A549 (cell line): Measurements from ENCODE around the gene ETV7. TPM values are rescaled to one million over a fixed set of nuclear protein-coding genes. Genes with fewer than 3 reads are reported as not detected.

Source experiments
- ATAC-seq, 2 experiments: fragments of 200-7000 bp in 1 of 2; fragments of >200 bp in 1 of 2; cut with Nextera tagmentation in 1 of 2; cut with Tn5 transposase in 1 of 2; 3 replicates each; pipeline versions ENCODE4 v1.8.0 to v1.9.1; 2018 to 2020; ENCODE audit warnings: mild to moderate bottlenecking in 1 of 2, moderate library complexity in 1 of 2
- CTCF ChIA-PET: fragments of 300-600 bp; sonication (Branson Sonifier 250); formaldehyde crosslinking; extraction: SDS; loops from one replicate; lab custom pipeline; 2021; ENCODE audit warnings: antibody characterized with exemption, inconsistent platforms; lab: Yijun Ruan, JAX
- POLR2A ChIA-PET: fragments of 350-600 bp; formaldehyde crosslinking; extraction: SDS; loops from one replicate; lab custom pipeline; 2021; ENCODE audit warnings: antibody characterized with exemption, inconsistent platforms; lab: Yijun Ruan, JAX
- DNase-seq, 2 experiments: peaks; one replicate each; pipeline versions ENCODE4 v3.0.0 to v3.0.0-alpha.2; 2011 to 2016; ENCODE audit warnings: low read depth in 1 of 2, low spot score in 1 of 2
- FAIRE-seq: peaks from 2 replicates; lab custom pipeline; 2011; peaks lifted over from hg19 to GRCh38; lab: Jason Lieb, UNC
- H3K27ac ChIP-seq, 2 experiments: fragments of >200 bp; sonication (Bioruptor Twin); formaldehyde crosslinking; 3 replicates each; pipeline ENCODE4 v1.5.1; 2016 to 2017
- H3K4me1 ChIP-seq: fragments of >200 bp; sonication (Bioruptor Twin); formaldehyde crosslinking; 3 replicates; pipeline ENCODE4 v1.6.1; 2016
- H3K4me2 ChIP-seq: fragments of >200 bp; sonication (Bioruptor Twin); formaldehyde crosslinking; 3 replicates; pipeline ENCODE4 v1.6.1; 2016
- H3K4me3 ChIP-seq: fragments of >200 bp; sonication (Bioruptor Twin); formaldehyde crosslinking; 3 replicates; pipeline ENCODE4 v1.5.1; 2016
- H3K9me3 ChIP-seq: fragments of >200 bp; sonication (Bioruptor Twin); formaldehyde crosslinking; 3 replicates; pipeline ENCODE4 v1.6.1; 2016
- CBX8 ChIP-seq: fragments of 200-600 bp; sonication (generic); IDR thresholded peaks from 2 replicates; pipeline ENCODE4 v1.6.1; 2016
- CTCF ChIP-seq: fragments of >200 bp; sonication (Bioruptor Twin); formaldehyde crosslinking; IDR thresholded peaks from 3 replicates; pipeline ENCODE4 v1.5.1; 2016
- E2F6 ChIP-seq: IDR thresholded peaks from 2 replicates; pipeline ENCODE4 v1.6.1; 2012; ENCODE audit warnings: low read depth, borderline replicate concordance
- EHMT2 ChIP-seq: fragments of 200-600 bp; sonication (generic); IDR thresholded peaks from 2 replicates; pipeline ENCODE4 v1.6.1; 2016; ENCODE audit warnings: antibody characterized with exemption, low read depth, mild to moderate bottlenecking, moderate library complexity
- ESRRA ChIP-seq: fragments of 150-350 bp; IDR thresholded peaks from 2 replicates; pipeline ENCODE4 v1.6.1; 2014; ENCODE audit warnings: mild to moderate bottlenecking, low read length, borderline replicate concordance
- FOSL2 ChIP-seq, 2 experiments: fragments of 450-650 bp in 1 of 2; fragments of >200 bp in 1 of 2; sonication (Bioruptor Twin) in 1 of 2; formaldehyde crosslinking; IDR thresholded peaks; 2 replicates each; pipeline versions ENCODE4 v1.5.0 to v1.6.1; 2016 to 2020; ENCODE audit warnings: mild to moderate bottlenecking in 1 of 2, moderate library complexity in 1 of 2
- HOXA7 ChIP-seq: fragments of 250-450 bp; sonication (Bioruptor Pico); IDR thresholded peaks from 2 replicates; pipeline ENCODE4 v1.5.0; 2020; ENCODE audit warnings: mild to moderate bottlenecking, moderate library complexity
- JUN ChIP-seq, 2 experiments: fragments of >200 bp; sonication (Bioruptor Twin); formaldehyde crosslinking; IDR thresholded peaks; 2 replicates in 1 of 2; 3 replicates in 1 of 2; pipeline ENCODE4 v1.6.1; 2016 to 2017
- KDM1A ChIP-seq: fragments of 200-600 bp; sonication (generic); IDR thresholded peaks from 2 replicates; pipeline ENCODE4 v1.6.1; 2016; ENCODE audit warnings: low read depth, mild to moderate bottlenecking
- MYC ChIP-seq: IDR thresholded peaks from 2 replicates; pipeline ENCODE4 v1.6.1; 2012; ENCODE audit warnings: mild to moderate bottlenecking, inconsistent platforms, low read length, improper control_type of control experiment, borderline replicate concordance
- RAD21 ChIP-seq, 2 experiments: fragments of >200 bp in 1 of 2; sonication (Bioruptor Twin) in 1 of 2; formaldehyde crosslinking in 1 of 2; IDR thresholded peaks in 1 of 2; conservative IDR thresholded peaks in 1 of 2; 2 replicates in 1 of 2; 3 replicates in 1 of 2; pipeline ENCODE4 v1.6.1; 2012 to 2018; ENCODE audit warnings: inconsistent platforms in 1 of 2
- SMC3 ChIP-seq: fragments of >200 bp; sonication (Bioruptor Twin); formaldehyde crosslinking; IDR thresholded peaks from 3 replicates; pipeline ENCODE4 v1.6.1; 2018; ENCODE audit warnings: inconsistent platforms
- SREBF2 ChIP-seq: fragments of 450-650 bp; IDR thresholded peaks from 2 replicates; pipeline ENCODE4 v1.6.1; 2014; ENCODE audit warnings: mild to moderate bottlenecking, moderate library complexity
- USF2 ChIP-seq: fragments of 450-650 bp; IDR thresholded peaks from 2 replicates; pipeline ENCODE4 v1.6.1; 2014; ENCODE audit warnings: antibody characterized with exemption
- ZNF302 ChIP-seq: fragments of 250-450 bp; sonication (Bioruptor Pico); IDR thresholded peaks from 2 replicates; pipeline ENCODE4 v1.9.0; 2021; ENCODE audit warnings: inconsistent platforms, mild to moderate bottlenecking, moderate library complexity
- WGBS: methylation state at CpG from one replicate; pipeline ENCODE4 v1.1.6; 2017; ENCODE audit errors: missing lambda C conversion rate; 5-methylcytosine and 5-hydroxymethylcytosine counted together
- polyA plus RNA-seq, 4 experiments: library from polyadenylated mRNA; depleted of rRNA in 3 of 4; stranded (reverse); fragments of >200 nt; fragmentation: RNase III in 1 of 4; extraction: RNeasy Plus Mini Kit Qiagen cat#74134 plus additional on column Dnase treatment in 1 of 4; gene quantifications; 2 replicates in 3 of 4; 3 replicates in 1 of 4; pipeline ENCODE4 v1.2.3, GENCODE V29; 2011 to 2017
- TF ChIP-seq, protein P1 (sequence below): fragments of 250-450 bp; sonication (Bioruptor Pico); IDR thresholded peaks from 2 replicates; pipeline ENCODE4 v1.5.0; 2020; ENCODE audit warnings: low read depth, mild to moderate bottlenecking, moderate library complexity
- TF ChIP-seq, protein P2 (sequence below): IDR thresholded peaks from 2 replicates; pipeline ENCODE4 v1.6.1; 2012

The ETV7 gene
- polyA plus RNA-seq, 2 of the 4 experiments (the other 2 are of a cell fraction), result 0.05 TPM; not detected in 1

GRCh38 chr6:36343109-36343680, 44.3 kb downstream of the ETV7 start:
- FAIRE-seq (no peak), ATAC-seq (no peak), DNase-seq (no peak)
- 69% methylated on average over 5 of the region's 5 CpGs for WGBS
- H3K9me3 ChIP-seq, result no peaks in the 10 kb centered on the region
- ChIA-PET POLR2A (no interaction called here), CTCF (interaction anchor here (0.8 to 8.2 kb wide), 4 partner anchors 11 to 34 kb away, joined by 3 to 46 read pairs (median 4); no protein-coding TSS in a partner anchor)
- no peak overlapping the region for H3K4me2 ChIP-seq
- H3K4me3 ChIP-seq, result no peak overlapping the region
- H3K4me1 ChIP-seq, result no peaks in the 10 kb centered on the region
- H3K27ac ChIP-seq, result no peak overlapping the region
- no peak for TF ChIP-seq MYC
- no peak for TF ChIP-seq ESRRA
- no peak for TF ChIP-seq HOXA7
- TF ChIP-seq USF2, result no peak
- TF ChIP-seq CBX8, result no peak
- no peak for TF ChIP-seq SREBF2
- TF ChIP-seq, protein P1, sequence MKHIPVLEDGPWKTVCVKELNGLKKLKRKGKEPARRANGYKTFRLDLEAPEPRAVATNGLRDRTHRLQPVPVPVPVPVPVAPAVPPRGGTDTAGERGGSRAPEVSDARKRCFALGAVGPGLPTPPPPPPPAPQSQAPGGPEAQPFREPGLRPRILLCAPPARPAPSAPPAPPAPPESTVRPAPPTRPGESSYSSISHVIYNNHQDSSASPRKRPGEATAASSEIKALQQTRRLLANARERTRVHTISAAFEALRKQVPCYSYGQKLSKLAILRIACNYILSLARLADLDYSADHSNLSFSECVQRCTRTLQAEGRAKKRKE, result no peak
- no peak for TF ChIP-seq FOSL2 (IDR thresholded peaks at IDR 0.05)
- TF ChIP-seq FOSL2 (CRISPR knock-in tag; IDR thresholded peaks at IDR 0.05), result no peak
- no peak for TF ChIP-seq JUN (IDR thresholded peaks at IDR 0.05)
- no peak for TF ChIP-seq SMC3
- TF ChIP-seq ZNF302 (CRISPR knock-in tag), result no peak
- TF ChIP-seq, protein P2, sequence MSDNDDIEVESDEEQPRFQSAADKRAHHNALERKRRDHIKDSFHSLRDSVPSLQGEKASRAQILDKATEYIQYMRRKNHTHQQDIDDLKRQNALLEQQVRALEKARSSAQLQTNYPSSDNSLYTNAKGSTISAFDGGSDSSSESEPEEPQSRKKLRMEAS, result no peak

- FAIRE-seq (no peak), ATAC-seq (peak; percentile 84 to 94), DNase-seq (peak; percentile 60 to 68)
- Histone ChIP-seq H3K4me3 (0 out of 3 replicates have a peak overlapping the region, but pooled peaks have one; percentile 21), H3K4me2 (peak overlapping the region; percentile 76), H3K4me1 (no peaks in the 10 kb centered on the region), H3K27ac (peak overlapping the region in 1 of 2 experiments; percentile 27; a peak in 1 of 6 replicates), H3K9me3 (no peaks in the 10 kb centered on the region)
- ChIA-PET POLR2A (no interaction called here), CTCF (interaction anchor here (0.6 to 3.1 kb wide), 36 partner anchors 8 to 425 kb away, joined by 3 to 32 read pairs (median 4); no protein-coding TSS in a partner anchor)
- WGBS, result 10% methylated on average over 32 of the region's 36 CpGs
- TF ChIP-seq, protein P2, result peak; percentile 62
- TF ChIP-seq RAD21 (conservative IDR thresholded peaks at IDR 0.05 in 1 of 2, IDR thresholded peaks at IDR 0.05 in 1 of 2) (peak; percentile 41 to 46), CBX8 (no peak), KDM1A (no peak), EHMT2 (no peak), E2F6 (0 out of 2 replicates have a peak, but pooled peaks have one; percentile 47), CTCF (peak; percentile 77), FOSL2 (IDR thresholded peaks at IDR 0.05) (no peak), FOSL2 (CRISPR knock-in tag; IDR thresholded peaks at IDR 0.05) (no peak), SMC3 (peak; percentile 43; the same call in 2 of the 3 replicates)
These were observed 46.6 kb downstream of the ETV7 start for GRCh38 chr6:36340618-36341454.
